PFSK-1 (cell line): ENCODE data around the gene LHX2.

Source experiments
- REST ChIP-seq, 2 experiments: IDR thresholded peaks; 2 replicates each; pipeline versions ENCODE4 v1.6.1 to v1.8.0; 2011 to 2012; ENCODE audit warnings: low read depth in 2 of 2, low read length in 2 of 2, control low read depth in 1 of 2, inconsistent platforms in 1 of 2, mild to moderate bottlenecking in 1 of 2, moderate library complexity in 1 of 2; ENCODE audit not compliant: insufficient read depth in 1 of 2
- SIN3A ChIP-seq: IDR thresholded peaks from 2 replicates; pipeline ENCODE4 v1.6.1; 2012; ENCODE audit warnings: mild to moderate bottlenecking, low read length, moderate library complexity, borderline replicate concordance; ENCODE audit not compliant: insufficient read depth
- TAF1 ChIP-seq: IDR thresholded peaks from 2 replicates; pipeline ENCODE4 v1.6.1; 2012; ENCODE audit warnings: low read length, control low read depth, borderline replicate concordance; ENCODE audit not compliant: insufficient read depth

- no peak for TF ChIP-seq TAF1
- TF ChIP-seq SIN3A = no peak
- no peak for TF ChIP-seq REST (IDR thresholded peaks at IDR 0.05; ENCODE audit: insufficient read depth in 1 of 2, low read depth in 2 of 2, low read length in 2 of 2)
Observed at GRCh38 chr9:123997665-123998277, 13.8 kb upstream of the LHX2 start.
